Stimulated activated CD4-positive, alpha-beta T cell treated with anti-CD3 and anti-CD28 coated beads, TNF-alpha, amount 100 ng/mL, for 4 hours (primary cell): ENCODE results near the gene SKIL.

Experiments used
- DNase-seq, 3 experiments: peaks; one replicate each; pipeline ENCODE4 v3.0.0-alpha.2; 2020; ENCODE audit warnings: low read depth in 3 of 3

SKIL gene

GRCh38 chr3:170387950-170388349 lies 30.4 kb downstream of the SKIL start:
- DNase-seq = no peak

DNA sequence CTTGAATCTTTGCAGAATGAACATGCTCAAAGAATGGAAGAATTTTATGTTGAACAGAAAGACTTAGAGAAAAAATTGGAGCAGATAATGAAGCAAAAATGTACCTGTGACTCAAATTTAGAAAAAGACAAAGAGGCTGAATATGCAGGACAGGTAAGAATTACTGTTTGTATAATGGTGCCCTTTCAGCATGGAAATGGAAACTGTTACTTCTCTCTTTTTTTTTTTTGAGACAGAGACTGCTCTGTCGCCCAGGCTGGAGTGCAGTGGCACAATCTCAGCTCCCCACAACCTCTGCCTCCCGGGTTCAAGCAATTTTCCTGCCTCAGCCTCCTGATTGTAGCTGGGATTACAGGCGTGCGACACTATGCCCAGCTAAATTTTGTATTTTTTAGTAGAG lies 33.6 kb downstream of the SKIL start:
- no peak for DNase-seq

- no peak for DNase-seq
Measured at GRCh38 chr3:170397685-170398084, 40.2 kb downstream of the SKIL start.

DNA sequence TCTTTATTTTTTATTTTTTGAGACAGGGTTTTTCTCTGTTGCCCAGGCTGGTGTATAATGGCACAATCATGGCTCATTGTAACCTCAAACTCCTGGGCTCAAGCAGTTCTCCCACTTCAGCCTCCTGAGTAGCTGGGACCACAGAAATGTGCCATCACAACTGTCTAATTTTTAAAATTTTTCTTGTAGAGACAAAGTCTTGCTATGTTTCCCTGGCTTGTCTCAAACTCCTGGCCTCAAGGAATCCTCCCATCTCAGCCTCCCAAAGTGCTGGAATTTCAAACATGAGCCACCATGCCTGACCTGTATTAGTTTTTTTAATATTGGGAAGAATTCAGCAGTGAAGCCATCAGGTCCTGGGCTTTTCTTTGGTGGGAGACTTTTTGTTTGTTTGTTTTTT lies 47.6 kb downstream of the SKIL start:
- DNase-seq = no peak

DNA sequence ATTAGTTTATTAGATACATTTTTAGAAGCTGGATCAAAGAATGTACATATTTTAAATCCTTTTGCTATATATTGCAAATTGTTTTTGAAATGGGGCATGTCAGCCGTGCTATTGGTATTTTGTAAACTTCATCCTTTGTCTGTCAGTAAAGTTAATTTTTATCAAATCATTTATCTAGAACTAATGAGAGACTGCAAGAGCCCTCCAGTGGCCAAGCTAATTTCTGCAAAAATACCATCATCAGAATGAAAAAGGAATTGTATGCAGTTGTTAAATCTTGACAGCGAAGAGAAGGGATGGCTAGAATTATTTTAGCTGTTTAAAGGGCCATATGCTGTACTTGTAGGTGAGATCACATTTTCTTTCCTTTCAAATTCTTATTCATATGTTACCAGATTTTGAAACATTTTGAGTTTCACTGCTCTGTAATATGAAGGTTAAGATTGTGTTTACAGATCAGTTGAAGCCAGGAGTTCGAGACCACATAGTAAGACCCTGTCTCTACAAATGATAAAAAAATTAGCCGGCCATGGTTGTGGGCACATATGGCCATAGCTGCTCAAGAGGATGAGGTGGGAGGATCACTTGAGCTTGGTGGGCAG lies 53.0 kb downstream of the SKIL start:
- no peak for DNase-seq

DNA sequence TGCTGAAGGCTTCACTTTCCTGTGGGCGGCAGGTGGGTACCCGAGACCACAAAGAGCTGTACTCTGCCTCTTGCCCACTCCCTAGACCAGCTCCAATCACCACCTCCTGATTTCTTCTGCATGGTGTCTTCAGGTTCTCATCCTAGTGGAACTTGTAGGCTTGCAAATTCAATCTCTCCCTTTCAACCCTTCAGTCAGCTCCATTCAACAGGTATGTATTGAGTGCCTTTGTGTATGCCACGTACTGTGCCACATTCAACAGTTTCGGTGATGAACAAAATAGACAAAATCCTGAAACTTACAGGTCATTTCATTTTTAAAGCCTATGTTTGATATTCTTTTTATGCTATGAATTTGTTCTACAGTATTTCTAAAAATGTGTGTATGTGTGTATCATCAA lies 55.8 kb downstream of the SKIL start:
- DNase-seq = no peak

DNA sequence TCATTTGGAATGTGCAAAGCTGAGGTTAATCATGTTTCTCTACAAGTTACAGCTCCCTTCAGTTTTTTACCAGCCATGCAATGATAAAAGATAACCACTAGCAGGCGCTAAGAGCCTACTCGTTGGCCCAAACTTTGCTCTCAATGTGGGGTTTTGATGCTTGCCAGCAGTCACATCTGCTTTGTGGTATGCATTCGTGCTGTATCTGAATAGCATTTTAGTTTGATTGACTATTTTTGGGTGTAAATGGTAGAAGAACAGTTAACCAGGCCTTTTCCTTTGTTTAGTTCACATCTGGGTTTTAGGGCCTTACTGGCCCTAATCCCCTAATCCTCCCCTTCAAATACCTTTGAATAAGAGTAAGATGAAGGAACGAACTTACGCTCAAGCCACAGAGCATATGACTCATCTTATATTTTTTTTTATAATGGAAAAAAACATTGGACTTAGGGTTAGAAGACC lies 56.7 kb downstream of the SKIL start:
- DNase-seq = no peak

DNA sequence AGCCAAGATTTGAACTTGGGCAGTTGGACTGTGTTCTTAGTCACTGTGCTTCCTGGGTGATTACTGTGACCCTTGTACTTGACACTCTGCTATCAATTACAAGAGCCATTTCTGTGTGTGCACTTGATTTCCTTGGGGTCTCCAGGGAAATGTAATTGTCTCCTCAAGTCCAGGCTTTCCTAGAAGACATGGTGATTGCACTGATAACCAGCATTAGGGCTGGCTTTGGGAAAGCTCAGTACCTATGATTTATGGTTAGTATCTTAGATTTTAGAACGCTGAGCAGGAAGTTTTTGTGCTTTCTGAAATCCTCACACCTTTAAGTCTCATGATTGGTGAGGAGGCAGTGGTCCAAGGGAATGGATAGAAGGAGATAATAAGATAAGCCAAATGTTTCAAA lies 59.6 kb downstream of the SKIL start:
- no peak for DNase-seq

DNA sequence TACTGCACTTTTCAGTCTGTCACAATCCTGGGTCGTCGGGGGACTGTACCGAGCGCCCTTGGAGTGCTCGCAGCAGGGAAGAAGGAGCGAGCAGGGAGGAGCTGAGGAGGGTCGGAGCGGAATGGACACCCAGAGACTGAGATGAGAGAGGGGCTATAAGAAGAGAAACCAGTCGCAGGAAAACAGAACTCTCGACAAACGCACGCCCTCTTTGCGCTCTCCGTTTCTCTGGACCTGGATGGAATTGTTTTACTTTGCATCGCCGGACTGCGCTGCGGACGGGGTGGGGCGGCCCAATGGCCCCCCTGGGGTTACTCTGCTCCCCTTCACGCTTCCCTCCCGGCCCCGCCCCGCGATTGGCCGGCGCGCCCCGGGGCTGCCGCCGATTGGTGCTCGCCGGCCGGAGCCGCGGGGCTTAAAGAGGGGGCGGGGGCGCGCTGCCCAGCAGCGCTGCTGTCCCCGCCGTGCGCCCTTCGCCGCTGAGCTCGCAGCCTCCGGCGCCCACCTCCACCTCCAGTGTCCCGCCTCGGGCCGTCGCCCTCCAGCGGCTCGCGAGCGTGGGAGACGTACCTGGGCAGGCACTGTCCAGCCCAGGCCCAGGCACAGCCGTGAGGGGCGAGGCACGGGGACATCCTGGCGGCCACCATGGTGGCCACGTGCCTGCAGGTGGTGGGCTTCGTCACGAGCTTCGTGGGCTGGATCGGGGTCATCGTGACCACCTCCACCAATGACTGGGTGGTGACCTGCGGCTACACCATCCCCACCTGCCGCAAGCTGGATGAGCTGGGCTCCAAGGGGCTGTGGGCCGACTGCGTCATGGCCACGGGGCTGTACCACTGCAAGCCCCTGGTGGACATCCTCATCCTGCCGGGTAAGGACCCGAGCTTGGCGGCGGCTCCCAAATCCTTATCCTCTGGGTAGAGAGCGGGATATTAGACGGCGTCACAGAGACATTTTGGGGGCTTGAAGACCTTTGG lies 61.2 kb downstream of the SKIL start, which contains the start of gene CLDN11:
TSS of gene CLDN11 (plus strand) at position 447 of the 977 bp plus-strand sequence. CDS start at position 646, 199 bp downstream.
- DNase-seq = no peak

DNA sequence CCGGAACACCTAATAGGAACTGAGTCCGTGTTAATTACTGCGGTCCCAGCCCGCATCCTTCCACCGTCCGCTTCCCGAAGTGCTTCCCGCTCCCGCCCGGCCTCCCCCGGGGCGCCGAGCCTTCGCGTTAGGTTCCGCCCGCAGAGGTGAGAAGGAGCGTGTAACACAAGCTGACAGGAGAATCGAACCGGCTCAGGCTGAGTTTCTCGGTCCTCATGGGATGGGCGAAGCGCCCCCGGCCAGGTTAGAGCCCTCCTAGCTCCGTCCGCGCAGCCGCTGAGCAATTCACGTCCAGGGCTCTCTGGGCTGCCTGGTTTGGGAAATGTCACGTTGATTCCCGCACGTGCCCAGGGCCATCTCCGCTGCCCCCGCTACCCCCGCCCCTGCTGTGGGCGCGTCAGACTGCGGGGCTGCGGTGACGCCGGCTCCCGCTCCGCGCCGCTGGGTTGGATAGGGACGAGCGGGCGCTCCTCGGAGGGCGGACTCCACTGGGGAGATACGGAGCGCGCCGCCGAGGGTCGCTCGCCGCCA lies 62.1 kb downstream of the SKIL start:
- DNase-seq = no peak

DNA sequence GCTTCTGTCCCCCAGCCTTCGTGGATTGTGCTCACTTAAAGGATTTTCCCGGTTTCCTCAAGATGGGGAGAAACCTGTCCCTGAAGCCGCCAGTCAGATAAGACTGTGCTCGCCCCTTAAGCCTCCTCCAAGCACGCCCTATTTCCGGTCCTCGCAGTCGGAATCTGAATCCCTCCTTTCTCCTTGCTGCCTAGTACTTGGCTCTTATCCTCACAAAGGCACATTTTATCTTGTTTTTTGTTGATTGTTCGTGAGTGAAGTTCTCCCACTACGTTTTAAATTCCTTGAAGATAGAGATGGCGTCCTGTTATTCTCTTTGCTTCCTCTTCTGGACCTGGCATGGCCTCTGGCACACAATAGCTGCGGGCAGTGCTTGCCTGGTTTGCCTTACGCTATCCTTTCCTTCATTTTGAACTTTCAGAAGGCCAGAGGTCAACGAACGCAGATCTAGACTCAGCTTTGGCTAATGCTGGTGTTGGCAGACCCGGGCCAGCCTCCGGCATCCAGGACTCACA lies 62.8 kb downstream of the SKIL start:
- no peak for DNase-seq

GRCh38 chr3:170421111-170421641 lies 63.7 kb downstream of the SKIL start:
- no peak for DNase-seq

GRCh38 chr3:170421758-170422157 lies 64.2 kb downstream of the SKIL start:
- no peak for DNase-seq

DNA sequence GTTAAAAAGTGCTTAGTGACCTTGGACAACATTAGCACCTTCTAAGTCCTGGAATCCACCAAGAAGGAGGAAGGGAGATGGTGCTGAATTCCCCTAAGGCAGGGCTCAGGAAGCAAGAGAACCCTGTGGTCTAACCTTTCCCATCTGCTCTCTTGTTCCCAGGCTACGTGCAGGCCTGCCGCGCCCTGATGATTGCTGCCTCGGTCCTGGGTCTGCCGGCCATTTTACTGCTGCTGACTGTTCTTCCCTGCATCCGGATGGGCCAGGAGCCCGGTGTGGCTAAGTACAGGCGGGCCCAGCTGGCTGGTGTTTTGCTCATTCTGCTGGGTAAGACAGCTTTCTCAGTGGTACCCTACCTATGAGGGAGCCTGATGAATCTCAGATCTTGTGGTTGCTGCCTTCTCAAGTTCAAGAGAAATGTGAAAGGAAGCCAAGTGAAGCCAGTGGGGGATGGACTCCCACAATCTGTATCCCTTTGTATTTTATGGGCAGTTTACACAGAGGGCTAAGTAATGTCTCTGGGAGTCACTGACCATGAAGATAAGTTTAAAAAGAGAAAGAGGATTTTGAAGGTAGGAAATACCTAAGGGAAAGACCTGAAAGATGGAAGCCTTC lies 65.6 kb downstream of the SKIL start:
- DNase-seq = no peak

DNA sequence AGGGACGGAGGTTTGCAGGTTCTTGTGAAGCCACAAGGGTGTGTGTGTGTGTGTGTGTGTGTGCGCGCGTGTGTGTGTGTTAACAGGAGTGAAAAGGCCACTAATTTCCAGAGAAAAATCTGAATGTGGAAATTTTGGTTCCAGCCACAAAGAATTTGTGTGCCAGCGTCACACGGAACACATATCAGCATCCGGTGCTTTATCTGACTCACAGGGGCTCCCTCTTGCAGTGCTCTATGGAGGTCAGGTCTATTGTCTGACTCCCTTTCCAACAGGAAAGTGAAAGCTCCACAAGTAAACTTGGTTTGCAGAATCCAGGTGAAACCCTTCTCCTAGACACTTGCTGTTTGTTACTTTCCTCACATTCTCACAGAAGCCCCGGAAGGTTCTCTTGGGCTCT lies 67.4 kb downstream of the SKIL start:
- no peak for DNase-seq

GRCh38 chr3:170425491-170426239 lies 68.2 kb downstream of the SKIL start:
- no peak for DNase-seq

DNA sequence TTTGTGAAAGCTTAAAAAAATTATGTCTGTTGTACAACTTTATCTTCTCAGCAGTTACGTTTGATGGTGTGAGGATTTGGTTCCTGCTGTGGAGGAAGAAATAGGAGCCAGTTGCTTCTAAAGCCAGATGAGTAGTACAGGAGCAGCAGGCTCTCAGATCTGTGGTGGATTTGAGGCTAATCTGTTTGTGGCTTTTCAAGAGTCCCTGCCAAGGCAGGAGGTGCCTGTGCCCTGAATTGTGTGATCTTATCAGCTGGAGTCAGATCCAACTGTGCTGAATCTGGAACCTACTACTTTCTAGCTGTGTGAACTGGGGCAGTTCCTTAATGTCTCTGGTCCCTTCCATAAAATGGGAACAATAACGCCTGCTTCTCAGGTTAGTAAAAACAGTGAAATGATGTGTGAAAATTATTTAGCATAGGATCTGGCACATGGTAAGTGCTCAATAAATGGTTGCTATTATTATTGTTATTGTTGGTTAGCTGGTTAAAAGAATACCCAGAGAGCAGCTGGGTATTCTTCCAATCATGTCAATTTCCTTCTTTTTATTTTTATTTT lies 68.8 kb downstream of the SKIL start:
- no peak for DNase-seq

GRCh38 chr3:170428095-170428494 lies 70.6 kb downstream of the SKIL start:
- no peak for DNase-seq

GRCh38 chr3:170429050-170429449 lies 71.5 kb downstream of the SKIL start:
- no peak for DNase-seq

DNA sequence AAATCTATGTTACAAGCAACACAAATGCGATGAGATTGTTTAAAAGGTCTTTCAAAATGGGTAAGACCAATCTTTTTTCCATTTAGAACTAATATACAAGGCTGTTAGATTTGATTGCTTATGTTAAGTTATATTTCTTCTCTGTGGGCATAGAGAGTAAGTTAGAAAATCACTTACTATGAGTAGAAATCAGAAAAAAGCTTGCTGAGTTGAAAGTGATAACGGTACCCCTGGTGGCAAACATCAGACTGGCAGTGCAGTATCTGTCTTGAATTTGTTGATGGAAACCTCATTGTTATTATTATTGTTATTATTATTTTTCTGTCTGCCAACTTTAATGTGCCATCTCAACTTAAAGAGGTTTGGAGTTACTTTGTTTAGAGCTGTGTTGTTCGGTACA lies 73.5 kb downstream of the SKIL start:
- no peak for DNase-seq

- DNase-seq = no peak
Measured at GRCh38 chr3:170432416-170432815, 74.9 kb downstream of the SKIL start.
